ENCODE results near the gene HRK.
"Not testable (repeated sequence)": the region's sequence is repeated elsewhere in the genome, so short reads cannot be mapped to it uniquely, and the experiment has no call there.

HRK gene

DNA sequence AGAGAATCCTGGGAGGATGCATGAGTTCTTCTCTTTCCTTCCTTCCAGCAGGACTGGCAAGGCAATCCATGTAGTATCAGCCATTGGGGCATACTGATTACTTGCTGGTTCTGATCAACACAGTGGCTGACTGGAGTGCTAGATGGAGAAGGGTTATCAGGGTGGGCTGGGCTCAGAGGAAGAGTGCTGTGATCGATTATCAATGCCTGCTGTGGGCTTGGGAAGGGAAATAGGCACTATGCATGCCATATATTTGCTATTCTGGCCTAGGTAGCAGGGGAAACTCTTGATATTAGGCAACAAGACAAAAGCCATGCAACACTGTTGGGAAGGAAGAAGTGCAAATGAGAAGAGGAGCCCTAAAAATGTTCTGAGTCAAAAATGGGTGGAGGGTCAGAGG lies 45.8 kb downstream of the HRK start:
- no peak for DNase-seq (ENCODE audit: low read depth)
- H3K4me3 ChIP-seq (ENCODE audit: low read depth, low read length): no peak overlapping the region

DNA sequence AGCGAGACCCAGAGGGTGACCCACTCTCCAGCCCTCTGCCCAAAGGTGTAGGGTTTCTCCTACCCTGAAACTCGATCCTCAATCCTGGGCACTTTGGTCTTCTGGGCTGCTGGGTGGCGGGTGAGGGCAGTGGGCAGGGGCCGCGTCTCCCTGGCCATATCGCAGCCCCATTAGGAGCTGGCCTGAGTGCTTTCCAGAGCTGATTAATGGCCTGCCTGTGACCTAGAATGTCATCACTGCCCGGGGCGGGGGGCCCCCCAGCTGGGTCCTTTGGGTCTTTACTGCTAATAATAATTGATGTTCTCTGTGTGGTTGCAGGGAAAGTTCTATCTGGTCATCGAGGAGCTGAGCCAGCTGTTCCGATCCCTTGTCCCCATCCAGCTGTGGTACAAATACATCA lies 47.8 kb downstream of the HRK start:
- no peak for DNase-seq (ENCODE audit: low read depth)
- H3K4me3 ChIP-seq (ENCODE audit: low read depth, low read length): no peak overlapping the region

DNA sequence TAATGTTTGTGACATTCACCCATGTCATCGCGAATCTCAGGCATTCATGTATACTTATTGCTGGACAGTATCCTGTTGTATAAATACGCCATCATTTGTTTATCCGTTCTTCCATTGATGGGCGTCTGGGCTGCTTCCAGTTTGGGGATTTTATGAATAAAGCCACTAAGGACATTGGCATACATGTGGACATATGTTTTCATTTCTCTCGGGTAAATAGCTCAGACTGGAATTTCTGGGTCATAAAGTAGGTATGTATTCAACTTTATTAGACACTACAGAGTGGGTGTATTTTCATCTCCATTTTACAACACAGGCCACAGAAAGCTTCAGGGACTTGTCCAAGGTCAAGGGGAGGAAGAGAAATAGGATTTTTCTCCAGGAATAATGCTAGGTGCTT lies 48.9 kb downstream of the HRK start:
- no peak overlapping the region for H3K4me3 ChIP-seq (ENCODE audit: low read depth, low read length)
- no peak for DNase-seq (ENCODE audit: low read depth)

DNA sequence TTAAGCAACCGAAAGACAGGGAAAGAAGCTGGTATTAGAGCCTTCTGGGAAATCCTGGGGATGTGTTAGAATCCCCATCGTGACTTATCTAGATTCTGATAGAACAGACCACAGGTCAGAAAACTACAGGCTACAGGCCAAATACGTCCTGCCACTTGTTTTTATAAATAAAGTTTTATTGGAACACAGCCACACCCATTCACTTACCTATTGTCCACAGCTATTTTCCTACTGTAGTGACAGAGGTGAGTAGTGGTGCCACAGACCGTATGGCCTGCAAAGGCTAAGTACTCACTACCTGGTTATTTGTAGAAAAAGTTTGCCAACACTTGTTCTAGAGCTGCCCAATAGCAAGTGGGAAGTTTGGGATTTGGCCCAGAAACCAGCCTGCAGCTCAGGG lies 53.8 kb downstream of the HRK start:
- no peak for DNase-seq (ENCODE audit: low read depth)
- H3K4me3 ChIP-seq (ENCODE audit: low read depth, low read length): no peak overlapping the region

DNA sequence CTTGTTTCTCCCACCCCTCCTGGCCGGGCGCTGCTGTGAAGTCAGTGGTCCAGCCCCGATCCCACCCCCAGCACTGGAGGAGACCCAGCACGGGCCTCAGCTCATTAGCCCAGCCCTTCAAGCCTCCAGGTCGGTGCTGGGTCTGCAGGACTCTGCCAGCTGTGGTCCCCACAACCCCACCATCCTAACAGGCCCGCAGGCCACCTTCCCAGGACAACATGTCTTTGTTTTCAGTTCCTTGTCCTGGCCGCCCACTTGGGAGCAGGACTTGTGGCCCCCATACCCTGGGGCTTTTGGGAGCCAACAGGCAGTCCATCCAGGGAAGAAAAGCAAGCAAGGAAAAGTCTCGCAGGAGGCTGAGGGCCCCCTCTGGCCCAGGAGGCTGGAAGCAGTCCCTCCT lies 60.0 kb downstream of the HRK start:
- H3K4me3 ChIP-seq (ENCODE audit: low read depth, low read length): no peak overlapping the region
- no peak for DNase-seq (ENCODE audit: low read depth)

DNA sequence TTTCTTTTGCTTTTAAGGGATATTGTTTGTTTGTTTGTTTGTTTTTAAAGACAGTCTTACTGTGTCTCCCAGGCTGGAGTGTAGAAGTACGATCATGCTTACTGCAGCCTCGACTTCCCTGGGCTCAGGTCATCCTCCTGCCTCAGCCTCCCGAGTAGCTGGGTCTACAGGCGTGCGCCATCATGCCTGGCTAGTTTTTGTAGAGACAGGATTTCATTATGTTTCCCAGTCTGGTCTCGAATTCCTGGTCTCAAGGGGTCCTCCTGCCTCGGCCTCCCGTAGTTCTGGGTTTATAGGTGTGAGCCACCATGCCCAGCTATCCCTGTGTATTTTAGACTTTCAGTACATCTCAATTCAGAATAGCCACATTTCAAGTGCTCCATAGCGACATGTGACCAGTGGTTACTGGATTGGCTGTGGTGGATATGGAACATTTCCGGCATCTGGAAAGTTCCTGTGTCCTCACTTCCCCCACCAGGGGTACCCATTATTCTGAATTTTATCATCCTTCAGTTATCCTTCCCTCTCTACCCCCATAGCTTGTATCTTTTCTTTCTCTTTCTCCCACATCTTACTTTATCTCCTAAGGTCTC lies 61.1 kb downstream of the HRK start:
- no peak overlapping the region for H3K4me3 ChIP-seq (ENCODE audit: low read depth, low read length)
- no peak for DNase-seq (ENCODE audit: low read depth)

DNA sequence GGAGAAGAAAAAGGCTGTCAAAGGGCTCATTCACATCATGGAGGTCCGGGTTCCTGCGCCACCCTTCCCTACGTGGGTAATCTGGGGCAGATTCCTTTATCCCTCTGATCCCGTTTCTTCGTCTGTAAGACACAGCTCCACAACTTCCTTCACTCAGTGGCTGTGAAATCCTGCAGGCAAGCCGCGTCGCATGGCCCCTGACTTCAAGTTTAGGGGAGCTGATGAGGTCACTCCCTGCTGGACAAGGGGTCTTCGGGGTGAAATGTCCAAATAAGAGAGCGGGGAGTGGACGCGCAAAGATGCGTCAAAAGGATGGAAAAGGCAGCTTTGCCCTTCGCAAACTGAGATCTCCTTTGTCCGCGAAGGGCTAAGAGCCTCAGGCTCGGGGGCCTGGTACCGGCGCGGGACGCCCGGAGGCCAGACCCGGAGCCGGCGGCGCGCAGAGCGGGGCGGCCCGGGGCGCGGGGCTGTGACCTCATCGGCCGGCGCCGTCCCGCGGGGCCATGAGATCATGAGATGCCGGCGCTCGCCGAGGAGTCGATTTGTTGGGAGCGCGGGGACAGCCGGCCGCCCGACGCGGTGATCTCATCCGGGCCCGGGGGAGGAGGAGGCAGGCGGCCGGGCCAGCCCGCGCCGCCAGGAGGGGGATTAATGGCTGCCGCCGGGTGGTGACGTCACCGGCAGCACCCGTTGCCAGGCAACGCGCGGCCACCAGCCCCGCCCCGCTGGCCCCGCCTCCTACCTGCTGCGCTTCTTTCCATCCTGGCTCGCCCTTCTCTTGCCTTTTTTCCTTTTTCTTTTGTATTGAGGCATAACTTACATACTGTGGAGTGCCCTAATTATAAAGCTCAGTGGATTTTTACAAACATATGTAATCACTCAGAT lies 62.1 kb downstream of the HRK start:
- peak; percentile 74 for DNase-seq (ENCODE audit: low read depth)
- H3K4me3 ChIP-seq (ENCODE audit: low read depth, low read length): peak overlapping the region; percentile 67

DNA sequence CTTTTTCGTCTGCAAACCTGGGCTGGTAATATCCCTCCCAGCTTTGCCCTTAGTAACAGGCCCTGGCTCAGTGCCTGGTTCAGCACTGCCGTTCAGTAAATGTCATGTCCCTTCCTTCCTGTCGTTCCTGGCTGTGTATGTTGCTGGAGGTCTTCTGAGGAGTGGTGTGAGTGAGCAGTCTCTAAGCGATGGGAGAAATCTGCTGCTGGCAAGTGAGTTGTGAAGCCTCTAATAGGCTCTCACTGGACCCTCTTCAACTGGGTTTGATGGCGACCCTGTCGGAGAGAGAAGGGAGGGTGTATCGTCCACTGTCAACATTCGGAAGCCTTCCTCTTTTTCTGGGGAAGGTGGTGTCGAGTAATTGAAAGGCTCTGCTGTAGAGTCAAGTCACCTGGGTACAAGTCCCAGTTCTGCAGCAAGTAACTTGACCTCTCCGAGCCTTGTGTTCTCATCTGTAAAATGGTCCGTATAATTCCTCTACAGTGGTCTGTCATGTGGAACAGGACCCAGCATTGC lies 62.8 kb downstream of the HRK start:
- peak overlapping the region; percentile 67 for H3K4me3 ChIP-seq (ENCODE audit: low read depth, low read length)
- DNase-seq (ENCODE audit: low read depth): no peak

DNA sequence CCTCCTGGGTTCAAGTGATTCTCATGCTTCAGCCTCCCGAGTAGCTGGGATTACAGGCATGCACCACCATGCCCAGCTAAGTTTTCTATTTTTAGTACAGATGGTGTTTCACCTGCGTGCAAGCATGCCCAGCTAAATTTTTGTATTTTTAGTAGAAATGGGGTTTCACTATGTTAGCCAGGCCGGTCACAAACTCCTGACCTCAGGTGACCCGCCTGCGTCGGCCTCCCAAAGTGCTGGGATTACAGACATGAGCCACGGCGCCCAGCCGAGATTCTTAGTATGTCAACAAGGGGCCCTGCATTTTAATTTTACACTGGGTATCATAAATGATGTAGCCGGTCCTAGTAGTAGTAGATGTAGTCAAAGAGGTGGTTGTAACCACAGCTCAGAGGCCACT lies 66.5 kb downstream of the HRK start:
- H3K4me3 ChIP-seq (ENCODE audit: low read depth, low read length); DNase-seq (ENCODE audit: low read depth): not testable (repeated sequence)

DNA sequence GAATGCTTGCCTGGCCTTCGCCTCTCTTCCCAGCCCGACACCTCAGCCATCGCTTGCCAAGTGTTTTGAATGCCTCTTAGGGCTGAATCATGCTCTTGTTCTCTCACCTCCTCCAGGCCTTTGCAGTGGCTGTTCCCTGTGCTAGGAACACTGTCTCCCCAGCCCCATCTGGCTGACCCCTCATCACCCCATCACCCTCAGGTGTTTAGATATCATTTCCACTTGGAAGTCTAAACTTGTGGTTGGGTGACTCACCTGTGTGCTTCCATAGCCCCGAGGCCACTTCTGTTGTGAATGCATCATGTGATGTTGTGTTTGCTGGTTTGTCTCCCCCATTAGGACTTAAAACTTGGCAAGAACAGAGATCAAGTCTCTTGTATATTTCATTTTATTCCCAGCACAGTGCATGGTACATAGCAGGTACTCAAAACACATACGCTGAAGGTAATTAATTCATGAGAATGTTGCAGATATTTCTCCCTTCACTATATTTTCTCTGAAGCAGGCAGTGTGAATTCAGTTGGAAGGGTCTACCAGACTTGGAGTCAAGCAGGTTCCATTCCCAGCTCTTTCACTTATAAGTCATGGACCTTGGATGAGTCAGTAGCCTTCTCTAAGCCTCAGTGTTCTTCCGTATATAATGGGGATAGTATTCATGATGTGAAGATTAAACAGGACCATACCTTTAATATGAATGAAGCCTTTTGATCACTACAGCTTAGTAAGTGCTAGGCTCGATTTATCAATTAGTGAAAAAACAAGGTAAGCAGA lies 67.8 kb downstream of the HRK start:
- no peak overlapping the region for H3K4me3 ChIP-seq (ENCODE audit: low read depth, low read length)
- no peak for DNase-seq (ENCODE audit: low read depth)

DNA sequence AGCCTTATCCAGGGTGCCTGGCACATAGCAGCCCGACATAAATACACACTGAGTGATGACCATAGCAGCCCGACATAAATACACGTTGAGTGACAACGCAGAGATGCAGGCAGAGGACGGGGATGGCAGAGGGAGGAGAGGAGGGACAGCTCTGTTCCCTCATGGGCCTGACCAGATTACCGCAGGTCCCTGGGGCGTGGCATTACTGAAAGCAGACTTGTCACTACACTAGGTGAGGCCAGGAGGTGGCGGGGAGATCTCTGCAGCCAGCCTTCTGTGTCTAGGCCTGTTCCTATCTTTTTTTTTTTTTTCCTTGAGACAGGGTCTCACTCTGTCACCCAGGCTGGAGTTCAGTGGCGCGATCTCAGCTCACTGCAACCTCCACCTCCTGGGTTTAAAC lies 69.0 kb downstream of the HRK start:
- no peak overlapping the region for H3K4me3 ChIP-seq (ENCODE audit: low read depth, low read length)
- no peak for DNase-seq (ENCODE audit: low read depth)

DNA sequence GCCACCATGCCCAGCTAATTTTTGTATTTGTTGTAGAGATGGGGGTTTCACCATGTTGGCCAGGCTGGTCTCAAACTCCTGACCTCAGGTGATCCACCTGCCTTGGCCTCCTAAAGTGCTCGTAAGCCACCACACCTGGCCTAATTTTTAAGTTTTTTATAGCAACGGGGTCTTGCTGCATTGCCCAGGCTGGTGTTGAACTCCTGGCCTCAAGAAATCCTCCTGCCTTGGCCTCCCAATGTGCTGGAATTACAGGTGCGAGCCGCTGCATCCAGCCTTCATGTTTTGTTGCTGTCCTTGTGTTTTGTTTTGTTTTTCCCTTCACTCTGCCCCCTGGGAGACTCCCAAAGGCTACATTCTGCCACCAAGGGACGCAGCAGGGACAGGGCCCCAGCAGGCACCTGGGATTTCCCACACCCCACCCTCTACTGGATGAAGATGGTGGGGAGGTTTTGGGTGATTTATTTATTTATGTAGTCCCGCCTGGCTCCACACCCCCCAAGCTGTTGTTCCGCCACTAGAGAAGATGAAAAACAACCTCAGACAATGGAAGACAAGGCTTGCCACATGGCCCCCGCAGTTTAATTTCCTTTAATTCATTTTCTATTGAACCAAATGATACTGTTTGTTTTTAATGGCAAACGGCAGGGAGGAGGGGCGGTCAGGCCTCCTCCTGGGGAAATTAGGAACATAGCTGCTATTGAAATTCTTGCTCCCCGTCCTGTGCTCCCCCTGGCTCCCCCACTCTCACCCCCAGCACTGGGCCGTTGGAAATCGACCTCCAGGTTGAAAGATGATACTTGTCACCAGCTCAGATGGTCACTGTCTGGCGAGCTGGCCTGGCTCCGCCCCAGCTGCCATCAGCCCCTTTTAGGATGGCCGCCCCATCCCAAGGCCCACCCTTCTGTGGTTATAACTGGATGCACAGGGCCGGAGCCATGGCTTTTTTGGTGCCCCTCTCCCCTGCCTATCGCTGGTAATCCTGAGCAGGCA lies 72.8 kb downstream of the HRK start:
- no peak for DNase-seq (ENCODE audit: low read depth)
- no peak overlapping the region for H3K4me3 ChIP-seq (ENCODE audit: low read depth, low read length)

DNA sequence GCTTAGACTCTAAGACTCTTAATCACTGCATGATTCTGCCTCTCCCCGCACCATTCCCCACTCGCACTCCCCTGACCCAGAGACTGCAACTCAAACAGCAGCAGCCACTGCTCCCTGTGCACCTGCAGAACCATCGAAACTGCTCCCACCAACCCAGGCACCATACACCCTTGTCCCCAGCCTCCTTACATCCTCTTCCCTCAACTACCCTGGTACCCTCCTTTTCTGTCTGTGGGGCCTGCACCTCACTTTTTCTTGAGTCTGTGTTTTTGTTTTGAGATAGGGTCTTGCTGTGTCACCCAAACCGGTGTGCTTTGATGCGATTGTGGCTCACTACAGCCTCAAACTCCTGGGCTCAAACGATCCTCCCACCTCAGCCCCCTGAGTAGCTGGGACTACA lies 73.7 kb downstream of the HRK start:
- H3K4me3 ChIP-seq (ENCODE audit: low read depth, low read length): no peak overlapping the region
- no peak for DNase-seq (ENCODE audit: low read depth)

DNA sequence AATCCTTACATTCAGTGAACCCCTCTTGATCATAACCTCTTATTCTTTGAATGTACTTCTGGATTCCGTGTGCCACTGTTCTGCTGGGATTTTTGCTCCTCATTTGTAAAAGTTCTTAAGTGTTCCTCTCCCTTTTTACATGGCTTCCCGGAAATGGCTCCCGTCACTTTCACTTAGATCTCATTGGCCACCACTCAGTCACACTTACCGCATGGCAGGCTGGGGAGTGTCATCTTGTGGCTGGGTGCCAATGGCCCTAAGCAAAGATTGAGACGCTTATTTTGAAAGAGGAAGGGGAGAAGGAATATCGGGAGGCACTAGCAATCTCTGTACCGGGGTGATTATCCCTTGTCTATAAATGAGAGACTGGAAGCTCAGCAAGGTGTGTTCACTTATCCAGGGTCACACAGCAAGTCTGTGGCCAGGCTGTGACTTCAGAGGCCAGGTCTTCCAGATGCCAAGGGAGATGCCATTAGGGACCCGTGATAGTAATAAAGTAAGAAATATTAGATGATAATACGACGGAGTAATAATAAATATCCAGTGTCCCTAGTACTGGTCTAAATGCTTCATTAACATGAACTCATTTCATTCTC lies 74.3 kb downstream of the HRK start:
- H3K4me3 ChIP-seq (ENCODE audit: low read depth, low read length): no peak overlapping the region
- no peak for DNase-seq (ENCODE audit: low read depth)

All from skeletal muscle cell (primary cell).